Endothelial cell of umbilical vein (primary cell): Measurements from ENCODE around the gene ZFYVE9. TPM values are rescaled to one million over a fixed set of nuclear protein-coding genes. Genes with fewer than 3 reads are reported as not detected.

Experiments used
- BruUV-seq: library from RNA; stranded (reverse); fragments of 400-500 nt; replicated peaks from 2 replicates; lab custom pipeline; 2021; lab: Mats Ljungman, UMichigan
- CTCF ChIA-PET: fragments of 300-600, 350-600 bp; sonication (Branson Sonifier 250); formaldehyde crosslinking; loops from one replicate; lab custom pipeline; 2021; ENCODE audit warnings: antibody characterized with exemption, inconsistent platforms; lab: Charles Lee
- POLR2A ChIA-PET: fragments of 300-600, 350-600 bp; sonication (Branson Sonifier 250); formaldehyde crosslinking; loops from one replicate; lab custom pipeline; 2021; ENCODE audit warnings: antibody characterized with exemption, inconsistent platforms; lab: Charles Lee
- DNase-seq: peaks from one replicate; pipeline ENCODE4 v3.0.0-alpha.2; 2011; ENCODE audit warnings: low read depth, low spot score
- FAIRE-seq: peaks from 2 replicates; lab custom pipeline; 2011; peaks lifted over from hg19 to GRCh38; lab: Jason Lieb, UNC
- H2AFZ ChIP-seq: 2 replicates; pipeline ENCODE4 v1.6.0; 2012; ENCODE audit warnings: low read depth, low read length, control low read depth, inconsistent platforms
- H3K27ac ChIP-seq: 2 replicates; pipeline ENCODE4 v1.5.1; 2011; ENCODE audit warnings: low read depth, mild to moderate bottlenecking, control low read depth, low read length, moderate library complexity; ENCODE audit not compliant: insufficient read depth
- H3K27me3 ChIP-seq, 2 experiments: 2 replicates each; pipeline versions ENCODE4 v1.6.0 to v1.6.1; 2011; ENCODE audit warnings: low read length in 2 of 2, mixed read lengths in 1 of 2; ENCODE audit not compliant: control insufficient read depth in 2 of 2, insufficient read depth in 2 of 2
- H3K36me3 ChIP-seq, 2 experiments: 2 replicates in 1 of 2; 3 replicates in 1 of 2; pipeline ENCODE4 v1.5.1; 2011; ENCODE audit warnings: low read length in 2 of 2, mild to moderate bottlenecking in 1 of 2, moderate library complexity in 1 of 2; ENCODE audit not compliant: control insufficient read depth in 2 of 2, insufficient read depth in 2 of 2; ENCODE audit errors: extremely low read depth in 1 of 2
- H3K4me1 ChIP-seq: 3 replicates; pipeline ENCODE4 v1.5.1; 2011; ENCODE audit warnings: mild to moderate bottlenecking, low read length; ENCODE audit not compliant: control insufficient read depth, insufficient read depth; ENCODE audit errors: extremely low read depth
- H3K4me2 ChIP-seq: 2 replicates; pipeline ENCODE4 v1.6.1; 2011; ENCODE audit warnings: low read length, control low read depth, mixed read lengths; ENCODE audit not compliant: insufficient read depth
- H3K4me3 ChIP-seq, 3 experiments: fragments of 200-600 bp in 1 of 3; sonication (generic), shearing (Covaris generic) in 1 of 3; replicated peaks in 1 of 3; 2 replicates each; pipeline ENCODE4 v1.5.1; 2011 to 2016; ENCODE audit warnings: control low read depth in 3 of 3, low read length in 3 of 3, mild to moderate bottlenecking in 2 of 3, inconsistent platforms in 1 of 3, low read depth in 1 of 3, moderate library complexity in 1 of 3; ENCODE audit not compliant: insufficient read depth in 1 of 3
- H3K79me2 ChIP-seq: 2 replicates; pipeline ENCODE4 v1.6.0; 2012; ENCODE audit warnings: low read length, inconsistent platforms; ENCODE audit not compliant: control insufficient read depth, insufficient read depth
- H3K9ac ChIP-seq: replicated peaks from 2 replicates; pipeline ENCODE3; 2011; ENCODE audit warnings: low read length, control low read depth; ENCODE audit not compliant: insufficient read depth; ENCODE audit errors: extremely low read depth
- H3K9me1 ChIP-seq: replicated peaks from 3 replicates; pipeline ENCODE4 v1.6.0; 2011; ENCODE audit warnings: mild to moderate bottlenecking, low read length; ENCODE audit not compliant: control insufficient read depth, insufficient read depth; ENCODE audit errors: extremely low read depth
- H3K9me3 ChIP-seq: replicated peaks from 2 replicates; pipeline ENCODE4 v1.5.1; 2012; ENCODE audit warnings: low read length, inconsistent platforms; ENCODE audit not compliant: control insufficient read depth, insufficient read depth
- H4K20me1 ChIP-seq: replicated peaks from 2 replicates; pipeline ENCODE3; 2011; ENCODE audit warnings: mild to moderate bottlenecking, low read length; ENCODE audit not compliant: control insufficient read depth, insufficient read depth; ENCODE audit errors: extremely low read depth
- CTCF ChIP-seq, 2 donors: IDR thresholded peaks; 1 replicate in 1 of 2; 2 replicates in 1 of 2; pipeline ENCODE4 v1.5.1; 2011; ENCODE audit warnings: low read length in 2 of 2, mild to moderate bottlenecking in 2 of 2, moderate library complexity in 2 of 2, control low read depth in 1 of 2, inconsistent platforms in 1 of 2, low read depth in 1 of 2; ENCODE audit not compliant: insufficient read depth in 1 of 2; ENCODE audit errors: extremely low read depth in 1 of 2
- EZH2 ChIP-seq: IDR thresholded peaks from 2 replicates; pipeline ENCODE4 v1.6.1; 2012; ENCODE audit warnings: borderline replicate concordance, low read depth, mild to moderate bottlenecking, moderate library complexity, low read length, inconsistent platforms; ENCODE audit not compliant: severe bottlenecking
- FOS ChIP-seq: IDR thresholded peaks from 2 replicates; pipeline ENCODE4 v1.6.1; 2011; ENCODE audit warnings: mild to moderate bottlenecking, low read length, moderate library complexity, borderline replicate concordance; ENCODE audit not compliant: insufficient read depth
- GATA2 ChIP-seq: IDR thresholded peaks from 2 replicates; pipeline ENCODE4 v1.7.0; 2011; ENCODE audit warnings: low read depth, mild to moderate bottlenecking, moderate library complexity, mixed read lengths, low read length; ENCODE audit not compliant: insufficient read length, insufficient read depth
- JUN ChIP-seq: IDR thresholded peaks from 2 replicates; pipeline ENCODE4 v1.6.1; 2011; ENCODE audit warnings: borderline replicate concordance, low read depth; ENCODE audit not compliant: insufficient read length, insufficient read depth
- MAX ChIP-seq: IDR thresholded peaks from 2 replicates; pipeline ENCODE4 v1.6.1; 2011; ENCODE audit not compliant: insufficient read depth, insufficient read length
- MYC ChIP-seq: IDR thresholded peaks from one replicate; pipeline ENCODE4 v1.6.1; 2011; ENCODE audit warnings: mild to moderate bottlenecking, low read depth, low read length
- POLR2A ChIP-seq: IDR thresholded peaks from 2 replicates; pipeline ENCODE4 v1.6.1; 2012; ENCODE audit warnings: low read depth, mild to moderate bottlenecking, control low read depth, low read length
- POLR2AphosphoS5 ChIP-seq: IDR thresholded peaks from 2 replicates; pipeline ENCODE4 v1.6.1; 2012; ENCODE audit warnings: low read depth, mild to moderate bottlenecking, control low read depth, low read length, moderate library complexity; ENCODE audit not compliant: insufficient read depth
- dilution Hi-C: fragments of 300-500 bp; cut with MboI; formaldehyde crosslinking; loops from one replicate; pipeline ENCODE4 v1.15.0; 2019; ENCODE audit warnings: low sequenced_read_pairs; ENCODE audit not compliant: extremely low pct_ligation_motif_present
- intact Hi-C: fragments of 100-400 bp; cut with micrococcal nuclease; formaldehyde crosslinking; loops from one replicate; pipeline ENCODE4 v1.10.0; 2022
- polyA plus RNA-seq, 4 experiments: library from polyadenylated mRNA; depleted of rRNA in 3 of 4; stranded (reverse) in 3 of 4; unstranded in 1 of 4; fragments of >200 nt; gene quantifications; 2 replicates each; pipeline versions ENCODE4 v1.2.1 to v1.2.3, GENCODE V29; 2011 to 2012; ENCODE audit warnings: missing spikeins in 1 of 4
- total RNA-seq: library from RNA; stranded (reverse); gene quantifications from 2 replicates; pipeline ENCODE4 v1.2.3, GENCODE V29; 2021

The ZFYVE9 gene
- total and polyA plus RNA-seq, 2 donors (not counting 3 experiments of a cell fraction or from before 2014, with no cell fraction given), result 4.1 to 16.8 TPM

GRCh38 chr1:52153898-52154297 is 12.0 kb downstream of the ZFYVE9 start:
- H3K27ac ChIP-seq, result no peak overlapping the region
- H3K9me1 ChIP-seq, result no peaks in the 10 kb centered on the region
- TF ChIP-seq EZH2 (no peak), POLR2A (no peak), JUN (no peak), POLR2AphosphoS5 (no peak), FOS (no peak), GATA2 (no peak), MAX (no peak), CTCF (IDR thresholded peaks at IDR 0.05; ENCODE audit: extremely low read depth in 1 of 2, insufficient read depth in 1 of 2, low read depth in 1 of 2, low read length in 2 of 2) (no peak), MYC (no peak)
- POLR2A ChIA-PET, result no interaction called here
- H3K4me1 ChIP-seq, result no peaks in the 10 kb centered on the region
- intact Hi-C loops, result no loop called here
- no peak overlapping the region for H3K9ac ChIP-seq
- no peaks in the 10 kb centered on the region for H3K36me3 ChIP-seq
- dilution Hi-C loops, result no loop called here
- no peaks in the 10 kb centered on the region for H4K20me1 ChIP-seq
- no peak for FAIRE-seq
- H3K9me3 ChIP-seq, result no peaks in the 10 kb centered on the region
- peaks cover 35% of the 10 kb centered on the region for H3K79me2 ChIP-seq
- H3K27me3 ChIP-seq, result no peaks in the 10 kb centered on the region
- H3K4me3 ChIP-seq, result no peak overlapping the region
- BruUV-seq, result no TSS peak
- CTCF ChIA-PET, result interaction anchor here (1.1 to 1.5 kb wide), 4 partner anchors 8 to 13 kb away, joined by 3 to 6 read pairs (median 5); no protein-coding TSS in a partner anchor
- no peak overlapping the region for H3K4me2 ChIP-seq
- no peak overlapping the region for H2AFZ ChIP-seq
- no peak for DNase-seq
